ENCODE results near the gene ZNF615. TPM values are rescaled to one million over a fixed set of nuclear protein-coding genes. Genes with fewer than 3 reads are reported as not detected.
"Not testable (repeated sequence)": the region's sequence is repeated elsewhere in the genome, so short reads cannot be mapped to it uniquely, and the experiment has no call there.

Gene ZNF615
- total RNA-seq, 1 donor from 2014 or later: 4.4 TPM

- not testable (repeated sequence) for ATAC-seq
Measured at GRCh38 chr19:51980926-51981325, 27.1 kb downstream of the ZNF615 start.

GRCh38 chr19:51980116-51980736 is 27.8 kb downstream of the ZNF615 start:
- DNase-seq (ENCODE audit: low spot score): no peak
- ATAC-seq: no peak

More at GRCh38 chr19:51980926-51981325, 27.1 kb downstream of the ZNF615 start:
- not testable (repeated sequence) for DNase-seq (ENCODE audit: low spot score)

GRCh38 chr19:51978882-51979281 is 29.1 kb downstream of the ZNF615 start:
- DNase-seq (ENCODE audit: low spot score) (no peak), ATAC-seq (no peak)

- ATAC-seq: no peak
Measured at GRCh38 chr19:51977346-51977745, 30.7 kb downstream of the ZNF615 start.

GRCh38 chr19:51976852-51977251 is 31.2 kb downstream of the ZNF615 start:
- DNase-seq (ENCODE audit: low spot score): no peak

More at GRCh38 chr19:51977346-51977745, 30.7 kb downstream of the ZNF615 start:
- no peak for DNase-seq (ENCODE audit: low spot score)

GRCh38 chr19:51975787-51976186 is 32.2 kb downstream of the ZNF615 start:
- ATAC-seq; DNase-seq (ENCODE audit: low spot score): not testable (repeated sequence)

More at GRCh38 chr19:51976852-51977251, 31.2 kb downstream of the ZNF615 start:
- ATAC-seq: no peak

GRCh38 chr19:51971624-51972023 is 36.4 kb downstream of the ZNF615 start:
- no peak for DNase-seq (ENCODE audit: low spot score)
- ATAC-seq: no peak

- ATAC-seq: no peak
- DNase-seq (ENCODE audit: low spot score): no peak
Measured at GRCh38 chr19:51970718-51971117, 37.3 kb downstream of the ZNF615 start.

- DNase-seq (ENCODE audit: low spot score): no peak
- ATAC-seq: no peak
Measured at GRCh38 chr19:51965583-51965982, 42.4 kb downstream of the ZNF615 start.

- not testable (repeated sequence) for DNase-seq (ENCODE audit: low spot score); ATAC-seq
Measured at GRCh38 chr19:51960621-51961233, 47.3 kb downstream of the ZNF615 start.

- no peak for ATAC-seq
- DNase-seq (ENCODE audit: low spot score): no peak
Measured at GRCh38 chr19:51959791-51960190, 48.2 kb downstream of the ZNF615 start.

- ATAC-seq; DNase-seq (ENCODE audit: low spot score): not testable (repeated sequence)
Measured at GRCh38 chr19:51957846-51958245, 50.2 kb downstream of the ZNF615 start.

GRCh38 chr19:51948975-51949374 is 59.0 kb downstream of the ZNF615 start:
- DNase-seq (ENCODE audit: low spot score) (no peak), ATAC-seq (no peak)

GRCh38 chr19:51946602-51947001 is 61.4 kb downstream of the ZNF615 start:
- DNase-seq (ENCODE audit: low spot score) (no peak), ATAC-seq (no peak)

- ATAC-seq: no peak
Measured at GRCh38 chr19:51944798-51945552, 63.0 kb downstream of the ZNF615 start.

More at GRCh38 chr19:51944798-51945552, 63.0 kb downstream of the ZNF615 start:
- no peak for DNase-seq (ENCODE audit: low spot score)

Other genes starting within 250 kb of the ZNF615 start
- gene FPR2, start 247.0 kb downstream of the ZNF615 start, total RNA-seq: 0.73 TPM
- 1.6 TPM for gene FPR3, start 213.1 kb downstream of the ZNF615 start, total RNA-seq
- 5.9 TPM for gene ZNF577, start 120.3 kb downstream of the ZNF615 start, total RNA-seq
- gene ZNF649, start 103.2 kb downstream of the ZNF615 start, total RNA-seq: 2.7 TPM
- 1.5 TPM for gene ZNF613, start 80.7 kb downstream of the ZNF615 start, total RNA-seq
- 2.7 TPM for gene ZNF350, start 21.4 kb downstream of the ZNF615 start, total RNA-seq
- gene ZNF614, start 20.2 kb upstream of the ZNF615 start, total RNA-seq: 0.96 TPM
- 3.0 TPM for gene ZNF432, start 40.6 kb upstream of the ZNF615 start, total RNA-seq
- gene ZNF841, start 87.6 kb upstream of the ZNF615 start, total RNA-seq: 5.5 TPM
- gene ZNF616, start 131.7 kb upstream of the ZNF615 start, total RNA-seq: 3.9 TPM
- 2.6 TPM for gene ZNF836, start 163.4 kb upstream of the ZNF615 start, total RNA-seq
- 68.4 TPM for gene PPP2R1A, start 181.8 kb upstream of the ZNF615 start, total RNA-seq